ENCODE results near the gene ZCCHC7.

- TF ChIP-seq CTCF (conservative IDR thresholded peaks at IDR 0.05; ENCODE audit: low read depth in 2 of 2) (no peak), EZH2phosphoT487 (IDR thresholded peaks at IDR 0.05; ENCODE audit: unreplicated experiment) (no peak), REST (IDR thresholded peaks at IDR 0.05; ENCODE audit: unreplicated experiment) (no peak), EZH2 (IDR thresholded peaks at IDR 0.05; ENCODE audit: low read depth, unreplicated experiment) (no peak), JUNB (IDR thresholded peaks at IDR 0.05; ENCODE audit: unreplicated experiment) (no peak), ZNF331 (CRISPR knock-in tag; IDR thresholded peaks at IDR 0.05; ENCODE audit: low read depth) (no peak), CREB1 (CRISPR knock-in tag; IDR thresholded peaks at IDR 0.05; ENCODE audit: low read depth) (no peak), ZNF462 (CRISPR knock-in tag; IDR thresholded peaks at IDR 0.05) (no peak), POLR2AphosphoS5 (IDR thresholded peaks at IDR 0.05; ENCODE audit: low read depth) (no peak)
Observed at GRCh38 chr9:37246826-37247225, 126.5 kb downstream of the ZCCHC7 start.
